ENCODE measurements around the gene ZSWIM3.

GRCh38 chr20:45863543-45864470 lies 6.4 kb downstream of the ZSWIM3 start:
- TF ChIP-seq CTCF (IDR thresholded peaks at IDR 0.05; ENCODE audit: control extremely low read depth in 1 of 3, insufficient read depth in 1 of 3, low read depth in 1 of 3, low read length in 3 of 3) (no peak), NRF1 (IDR thresholded peaks at IDR 0.05; ENCODE audit: low read depth, low read length) (no peak), CBX8 (IDR thresholded peaks at IDR 0.05; ENCODE audit: borderline replicate concordance, low read depth, low read length) (no peak), ASH2L (IDR thresholded peaks at IDR 0.05; ENCODE audit: low read length) (no peak), JUN (IDR thresholded peaks at IDR 0.05; ENCODE audit: low read depth, low read length) (no peak)
